ENCODE data around the gene CDKAL1.

CDKAL1 gene

GRCh38 chr6:20706238-20706938 lies 172.1 kb downstream of the CDKAL1 start:
- TF ChIP-seq CTCF (IDR thresholded peaks at IDR 0.05; ENCODE audit: insufficient read depth, low read length, missing control alignments): no peak
- CTCF ChIA-PET: no interaction called here
- POLR2A ChIA-PET: no interaction called here
- no peak for DNase-seq (ENCODE audit: low read depth, low spot score)
- H3K4me3 ChIP-seq (ENCODE audit: low read depth, low read length): no peak overlapping the region

GRCh38 chr6:20706939-20707485 lies 172.8 kb downstream of the CDKAL1 start:
- H3K4me3 ChIP-seq (ENCODE audit: low read depth, low read length): no peak overlapping the region
- TF ChIP-seq CTCF (IDR thresholded peaks at IDR 0.05; ENCODE audit: insufficient read depth, low read length, missing control alignments): no peak
- no peak for DNase-seq (ENCODE audit: low read depth, low spot score)
- CTCF ChIA-PET: interaction anchor here (1.0 kb wide), 1 partner anchor 29 kb away, joined by 3 read pairs; no protein-coding TSS in a partner anchor
- POLR2A ChIA-PET: no interaction called here

GRCh38 chr6:20707870-20708269 lies 173.6 kb downstream of the CDKAL1 start:
- DNase-seq (ENCODE audit: low read depth, low spot score): no peak
- CTCF ChIA-PET: interaction anchor here (1.0 kb wide), 1 partner anchor 30 kb away, joined by 3 read pairs; no protein-coding TSS in a partner anchor
- H3K4me3 ChIP-seq (ENCODE audit: low read depth, low read length): no peak overlapping the region
- POLR2A ChIA-PET: no interaction called here
- no peak for TF ChIP-seq CTCF (IDR thresholded peaks at IDR 0.05; ENCODE audit: insufficient read depth, low read length, missing control alignments)

GRCh38 chr6:20708367-20709124 lies 174.3 kb downstream of the CDKAL1 start:
- no peak for TF ChIP-seq CTCF (IDR thresholded peaks at IDR 0.05; ENCODE audit: insufficient read depth, low read length, missing control alignments)
- no peak overlapping the region for H3K4me3 ChIP-seq (ENCODE audit: low read depth, low read length)
- ChIA-PET POLR2A (no interaction called here), CTCF (no interaction called here)
- DNase-seq (ENCODE audit: low read depth, low spot score): no peak

GRCh38 chr6:20709451-20709850 lies 175.2 kb downstream of the CDKAL1 start:
- DNase-seq (ENCODE audit: low read depth, low spot score): no peak
- H3K4me3 ChIP-seq (ENCODE audit: low read depth, low read length): no peak overlapping the region
- no peak for TF ChIP-seq CTCF (IDR thresholded peaks at IDR 0.05; ENCODE audit: insufficient read depth, low read length, missing control alignments)
- CTCF ChIA-PET: interaction anchor here (1.2 kb wide), 1 partner anchor 9 kb away, joined by 6 read pairs; no protein-coding TSS in a partner anchor
- POLR2A ChIA-PET: no interaction called here

- H3K4me3 ChIP-seq (ENCODE audit: low read depth, low read length): no peak overlapping the region
- no peak for TF ChIP-seq CTCF (IDR thresholded peaks at IDR 0.05; ENCODE audit: insufficient read depth, low read length, missing control alignments)
- CTCF ChIA-PET: interaction anchor here (1.2 kb wide), 1 partner anchor 8 kb away, joined by 6 read pairs; no protein-coding TSS in a partner anchor
- DNase-seq (ENCODE audit: low read depth, low spot score): no peak
- POLR2A ChIA-PET: no interaction called here
Measured at GRCh38 chr6:20710341-20710740, 176.1 kb downstream of the CDKAL1 start.
